GM23338 (cell line): ENCODE data around the gene TMEM252. TPM values are rescaled to one million over a fixed set of nuclear protein-coding genes. Genes with fewer than 3 reads are reported as not detected.

Experiments used
- ATAC-seq: fragments of 200-7000 bp; cut with Tn5 transposase; 3 replicates; pipeline ENCODE4 v1.9.1; 2020
- DNase-seq: peaks from one replicate; pipeline ENCODE4 v3.0.0-alpha.2; 2015; ENCODE audit warnings: low spot score
- H2AFZ ChIP-seq: fragments of 200-600 bp; sonication (generic); 2 replicates; pipeline ENCODE4 v1.8.0; 2016; ENCODE audit warnings: antibody characterized with exemption, mild to moderate bottlenecking, moderate library complexity
- H3F3A ChIP-seq: fragments of 200-600 bp; sonication (generic); replicated peaks from 2 replicates; pipeline ENCODE4 v1.8.0; 2017; ENCODE audit warnings: antibody characterized with exemption, mixed run types, low read depth
- H3K27ac ChIP-seq: fragments of 200-600 bp; sonication (generic); 2 replicates; pipeline ENCODE4 v1.6.1; 2016; ENCODE audit warnings: low read depth
- H3K27me3 ChIP-seq: fragments of 200-600 bp; sonication (generic); 2 replicates; pipeline ENCODE4 v1.8.0; 2016; ENCODE audit warnings: mild to moderate bottlenecking, mixed run types, moderate library complexity; ENCODE audit not compliant: insufficient read depth
- H3K36me3 ChIP-seq: fragments of 200-600 bp; sonication (generic); 2 replicates; pipeline ENCODE4 v1.8.0; 2016; ENCODE audit warnings: mild to moderate bottlenecking; ENCODE audit not compliant: insufficient read depth
- H3K4me1 ChIP-seq: fragments of 200-600 bp; sonication (generic); 2 replicates; pipeline ENCODE4 v1.8.0; 2016; ENCODE audit warnings: mild to moderate bottlenecking, moderate library complexity; ENCODE audit not compliant: insufficient read depth
- H3K4me2 ChIP-seq: fragments of 200-600 bp; sonication (generic); 2 replicates; pipeline ENCODE4 v1.7.1; 2017; ENCODE audit warnings: mixed run types
- H3K4me3 ChIP-seq: fragments of 200-600 bp; sonication (generic); 2 replicates; pipeline ENCODE4 v1.6.1; 2016; ENCODE audit warnings: mixed run types
- H3K79me2 ChIP-seq: fragments of 200-600 bp; sonication (generic); replicated peaks from 2 replicates; pipeline ENCODE4 v1.8.0; 2017; ENCODE audit warnings: mild to moderate bottlenecking; ENCODE audit not compliant: insufficient read depth
- H3K9me2 ChIP-seq: fragments of 200-600 bp; sonication (generic); 2 replicates; pipeline ENCODE4 v1.8.0; 2017; ENCODE audit not compliant: insufficient read depth
- H4K20me1 ChIP-seq: fragments of 200-600 bp; sonication (generic); replicated peaks from 2 replicates; pipeline ENCODE4 v1.8.0; 2017; ENCODE audit warnings: mild to moderate bottlenecking; ENCODE audit not compliant: insufficient read depth
- H3K27ac Mint-ChIP-seq: 2 replicates; pipeline ENCODE4 v1.8.0; 2020; ENCODE audit warnings: inconsistent platforms, mild to moderate bottlenecking, moderate library complexity, mixed read lengths
- H3K27me3 Mint-ChIP-seq: 3 replicates; pipeline ENCODE4 v1.8.0; 2022; ENCODE audit warnings: low read depth, mild to moderate bottlenecking, moderate library complexity, mixed read lengths, inconsistent platforms; ENCODE audit not compliant: insufficient read depth, poor library complexity
- H3K36me3 Mint-ChIP-seq: 3 replicates; pipeline ENCODE4 v1.8.0; 2021; ENCODE audit warnings: low read depth, mild to moderate bottlenecking, inconsistent platforms, moderate library complexity, mixed read lengths
- H3K4me1 Mint-ChIP-seq: 3 replicates; pipeline ENCODE4 v1.8.0; 2020; ENCODE audit warnings: mild to moderate bottlenecking, inconsistent platforms, mixed read lengths
- H3K4me3 Mint-ChIP-seq: 3 replicates; pipeline ENCODE4 v1.8.0; 2021; ENCODE audit warnings: moderate library complexity, mild to moderate bottlenecking, inconsistent platforms, mixed read lengths
- H3K9me3 Mint-ChIP-seq: 3 replicates; pipeline ENCODE4 v1.8.0; 2020; ENCODE audit warnings: moderate library complexity, mild to moderate bottlenecking, inconsistent platforms, mixed read lengths
- CREB1 ChIP-seq: fragments of 250-450 bp; sonication (Bioruptor Pico); IDR thresholded peaks from 2 replicates; pipeline ENCODE4 v1.5.0; 2020; ENCODE audit warnings: low read depth, mild to moderate bottlenecking, moderate library complexity
- EZH2 ChIP-seq: fragments of 200-600 bp; sonication (generic); IDR thresholded peaks from one replicate; pipeline ENCODE4 v1.8.0; 2017; ENCODE audit warnings: antibody characterized with exemption, mild to moderate bottlenecking, low read depth; ENCODE audit not compliant: unreplicated experiment
- EZH2phosphoT487 ChIP-seq: fragments of 200-600 bp; sonication (generic); IDR thresholded peaks from one replicate; pipeline ENCODE4 v1.8.1; 2018; ENCODE audit warnings: antibody characterized with exemption; ENCODE audit not compliant: unreplicated experiment
- JUNB ChIP-seq: IDR thresholded peaks from one replicate; pipeline ENCODE4 v1.6.1; 2016; ENCODE audit warnings: antibody characterized with exemption; ENCODE audit not compliant: unreplicated experiment
- NANOG ChIP-seq: IDR thresholded peaks from 2 replicates; pipeline ENCODE4 v1.6.1; 2016; ENCODE audit warnings: antibody characterized with exemption, borderline replicate concordance
- POLR2AphosphoS5 ChIP-seq: IDR thresholded peaks from 2 replicates; pipeline ENCODE4 v1.6.1; 2016; ENCODE audit warnings: antibody characterized with exemption, low read depth
- STAT1 ChIP-seq: IDR thresholded peaks from one replicate; pipeline ENCODE4 v1.6.1; 2016; ENCODE audit warnings: antibody characterized with exemption; ENCODE audit not compliant: unreplicated experiment
- ZNF114 ChIP-seq: fragments of 250-450 bp; sonication (Bioruptor Pico); IDR thresholded peaks from 2 replicates; pipeline ENCODE4 v1.5.0; 2020; ENCODE audit warnings: mild to moderate bottlenecking, moderate library complexity
- ZNF331 ChIP-seq: fragments of 250-450 bp; sonication (Bioruptor Pico); IDR thresholded peaks from 2 replicates; pipeline ENCODE4 v1.5.0; 2020; ENCODE audit warnings: low read depth, mild to moderate bottlenecking, moderate library complexity
- polyA plus RNA-seq: library from polyadenylated mRNA; unstranded; fragments of >200 nt; fragmentation: Nextera tagmentation; extraction: Ambion mirVana; gene quantifications from 2 replicates; pipeline ENCODE4 v1.2.1, GENCODE V29; 2016
- total RNA-seq: library from RNA; depleted of rRNA; stranded (reverse); fragments of >200 nt; shearing (Covaris generic); gene quantifications from 2 replicates; pipeline ENCODE4 v1.2.3, GENCODE V29; 2014
- TF ChIP-seq, protein P1 (sequence below): IDR thresholded peaks from 2 replicates; pipeline ENCODE4 v1.6.1; 2016; ENCODE audit warnings: antibody characterized with exemption
- TF ChIP-seq, protein P2 (sequence below), 2 experiments: fragments of 200-600 bp in 1 of 2; sonication (generic) in 1 of 2; conservative IDR thresholded peaks; 2 replicates each; pipeline versions ENCODE4 v1.5.1 to v1.6.1; 2016 to 2017; ENCODE audit warnings: antibody characterized with exemption in 2 of 2, low read depth in 2 of 2, mild to moderate bottlenecking in 2 of 2, moderate library complexity in 1 of 2
- TF ChIP-seq, protein P3 (sequence below): fragments of 250-450 bp; sonication (Bioruptor Pico); IDR thresholded peaks from 2 replicates; pipeline ENCODE4 v1.5.0; 2020; ENCODE audit warnings: mild to moderate bottlenecking, moderate library complexity
- TF ChIP-seq, protein P4 (sequence below): IDR thresholded peaks from one replicate; pipeline ENCODE4 v1.6.1; 2018; ENCODE audit warnings: antibody characterized with exemption; ENCODE audit not compliant: unreplicated experiment

TMEM252 gene
- total and polyA plus RNA-seq, 2 experiments from 2014 or later = not detected

DNA sequence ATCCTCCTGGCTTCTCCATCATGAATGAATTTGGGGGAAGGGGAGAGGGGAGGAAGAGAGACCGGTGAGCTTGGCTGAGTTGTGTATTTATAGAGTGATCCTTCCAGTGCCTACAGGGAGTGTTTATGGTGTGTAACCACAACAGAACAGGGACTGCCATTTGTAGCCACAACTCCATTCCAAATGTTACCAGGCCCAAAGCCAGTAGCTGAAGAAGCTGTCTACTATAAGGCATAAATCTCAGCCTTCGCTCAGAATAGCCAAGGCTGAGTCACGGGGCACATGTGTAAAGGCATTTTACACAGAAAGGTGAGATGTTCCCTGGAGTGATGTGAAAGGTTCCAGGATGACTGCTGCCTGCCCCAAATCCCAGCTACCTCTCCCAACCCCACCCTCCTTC, 2.5 kb downstream of the TMEM252 start:
- no peaks in the 10 kb centered on the region for H3F3A ChIP-seq
- H3K9me2 ChIP-seq = no peaks in the 10 kb centered on the region
- no peaks in the 10 kb centered on the region; the same call in 1 of the 2 replicates for H4K20me1 ChIP-seq
- no peaks in the 10 kb centered on the region for H3K36me3 ChIP-seq
- peaks cover 29% of the 10 kb centered on the region for H3K27me3 ChIP-seq
- no peak overlapping the region for H3K4me3 ChIP-seq
- no peaks in the 10 kb centered on the region for H3K4me1 ChIP-seq
- H3K4me2 ChIP-seq = no peak overlapping the region
- H3K79me2 ChIP-seq = no peaks in the 10 kb centered on the region
- Mint-ChIP-seq H3K4me1 (no peaks in the 10 kb centered on the region), H3K36me3 (no peaks in the 10 kb centered on the region), H3K27ac (no peak overlapping the region), H3K9me3 (no peaks in the 10 kb centered on the region), H3K4me3 (no peak overlapping the region), H3K27me3 (peaks cover 3% of the 10 kb centered on the region)
- no peak for TF ChIP-seq ZNF331 (CRISPR knock-in tag)
- TF ChIP-seq EZH2phosphoT487 = no peak
- no peak for TF ChIP-seq NANOG
- TF ChIP-seq, protein P1, sequence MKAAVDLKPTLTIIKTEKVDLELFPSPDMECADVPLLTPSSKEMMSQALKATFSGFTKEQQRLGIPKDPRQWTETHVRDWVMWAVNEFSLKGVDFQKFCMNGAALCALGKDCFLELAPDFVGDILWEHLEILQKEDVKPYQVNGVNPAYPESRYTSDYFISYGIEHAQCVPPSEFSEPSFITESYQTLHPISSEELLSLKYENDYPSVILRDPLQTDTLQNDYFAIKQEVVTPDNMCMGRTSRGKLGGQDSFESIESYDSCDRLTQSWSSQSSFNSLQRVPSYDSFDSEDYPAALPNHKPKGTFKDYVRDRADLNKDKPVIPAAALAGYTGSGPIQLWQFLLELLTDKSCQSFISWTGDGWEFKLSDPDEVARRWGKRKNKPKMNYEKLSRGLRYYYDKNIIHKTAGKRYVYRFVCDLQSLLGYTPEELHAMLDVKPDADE = no peak
- TF ChIP-seq STAT1 = no peak
- TF ChIP-seq ZNF114 (CRISPR knock-in tag) = no peak
- no peak for TF ChIP-seq POLR2AphosphoS5
- TF ChIP-seq, protein P2, sequence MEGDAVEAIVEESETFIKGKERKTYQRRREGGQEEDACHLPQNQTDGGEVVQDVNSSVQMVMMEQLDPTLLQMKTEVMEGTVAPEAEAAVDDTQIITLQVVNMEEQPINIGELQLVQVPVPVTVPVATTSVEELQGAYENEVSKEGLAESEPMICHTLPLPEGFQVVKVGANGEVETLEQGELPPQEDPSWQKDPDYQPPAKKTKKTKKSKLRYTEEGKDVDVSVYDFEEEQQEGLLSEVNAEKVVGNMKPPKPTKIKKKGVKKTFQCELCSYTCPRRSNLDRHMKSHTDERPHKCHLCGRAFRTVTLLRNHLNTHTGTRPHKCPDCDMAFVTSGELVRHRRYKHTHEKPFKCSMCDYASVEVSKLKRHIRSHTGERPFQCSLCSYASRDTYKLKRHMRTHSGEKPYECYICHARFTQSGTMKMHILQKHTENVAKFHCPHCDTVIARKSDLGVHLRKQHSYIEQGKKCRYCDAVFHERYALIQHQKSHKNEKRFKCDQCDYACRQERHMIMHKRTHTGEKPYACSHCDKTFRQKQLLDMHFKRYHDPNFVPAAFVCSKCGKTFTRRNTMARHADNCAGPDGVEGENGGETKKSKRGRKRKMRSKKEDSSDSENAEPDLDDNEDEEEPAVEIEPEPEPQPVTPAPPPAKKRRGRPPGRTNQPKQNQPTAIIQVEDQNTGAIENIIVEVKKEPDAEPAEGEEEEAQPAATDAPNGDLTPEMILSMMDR (conservative IDR thresholded peaks at IDR 0.05; ENCODE audit: low read depth in 2 of 2) = no peak
- TF ChIP-seq, protein P3, sequence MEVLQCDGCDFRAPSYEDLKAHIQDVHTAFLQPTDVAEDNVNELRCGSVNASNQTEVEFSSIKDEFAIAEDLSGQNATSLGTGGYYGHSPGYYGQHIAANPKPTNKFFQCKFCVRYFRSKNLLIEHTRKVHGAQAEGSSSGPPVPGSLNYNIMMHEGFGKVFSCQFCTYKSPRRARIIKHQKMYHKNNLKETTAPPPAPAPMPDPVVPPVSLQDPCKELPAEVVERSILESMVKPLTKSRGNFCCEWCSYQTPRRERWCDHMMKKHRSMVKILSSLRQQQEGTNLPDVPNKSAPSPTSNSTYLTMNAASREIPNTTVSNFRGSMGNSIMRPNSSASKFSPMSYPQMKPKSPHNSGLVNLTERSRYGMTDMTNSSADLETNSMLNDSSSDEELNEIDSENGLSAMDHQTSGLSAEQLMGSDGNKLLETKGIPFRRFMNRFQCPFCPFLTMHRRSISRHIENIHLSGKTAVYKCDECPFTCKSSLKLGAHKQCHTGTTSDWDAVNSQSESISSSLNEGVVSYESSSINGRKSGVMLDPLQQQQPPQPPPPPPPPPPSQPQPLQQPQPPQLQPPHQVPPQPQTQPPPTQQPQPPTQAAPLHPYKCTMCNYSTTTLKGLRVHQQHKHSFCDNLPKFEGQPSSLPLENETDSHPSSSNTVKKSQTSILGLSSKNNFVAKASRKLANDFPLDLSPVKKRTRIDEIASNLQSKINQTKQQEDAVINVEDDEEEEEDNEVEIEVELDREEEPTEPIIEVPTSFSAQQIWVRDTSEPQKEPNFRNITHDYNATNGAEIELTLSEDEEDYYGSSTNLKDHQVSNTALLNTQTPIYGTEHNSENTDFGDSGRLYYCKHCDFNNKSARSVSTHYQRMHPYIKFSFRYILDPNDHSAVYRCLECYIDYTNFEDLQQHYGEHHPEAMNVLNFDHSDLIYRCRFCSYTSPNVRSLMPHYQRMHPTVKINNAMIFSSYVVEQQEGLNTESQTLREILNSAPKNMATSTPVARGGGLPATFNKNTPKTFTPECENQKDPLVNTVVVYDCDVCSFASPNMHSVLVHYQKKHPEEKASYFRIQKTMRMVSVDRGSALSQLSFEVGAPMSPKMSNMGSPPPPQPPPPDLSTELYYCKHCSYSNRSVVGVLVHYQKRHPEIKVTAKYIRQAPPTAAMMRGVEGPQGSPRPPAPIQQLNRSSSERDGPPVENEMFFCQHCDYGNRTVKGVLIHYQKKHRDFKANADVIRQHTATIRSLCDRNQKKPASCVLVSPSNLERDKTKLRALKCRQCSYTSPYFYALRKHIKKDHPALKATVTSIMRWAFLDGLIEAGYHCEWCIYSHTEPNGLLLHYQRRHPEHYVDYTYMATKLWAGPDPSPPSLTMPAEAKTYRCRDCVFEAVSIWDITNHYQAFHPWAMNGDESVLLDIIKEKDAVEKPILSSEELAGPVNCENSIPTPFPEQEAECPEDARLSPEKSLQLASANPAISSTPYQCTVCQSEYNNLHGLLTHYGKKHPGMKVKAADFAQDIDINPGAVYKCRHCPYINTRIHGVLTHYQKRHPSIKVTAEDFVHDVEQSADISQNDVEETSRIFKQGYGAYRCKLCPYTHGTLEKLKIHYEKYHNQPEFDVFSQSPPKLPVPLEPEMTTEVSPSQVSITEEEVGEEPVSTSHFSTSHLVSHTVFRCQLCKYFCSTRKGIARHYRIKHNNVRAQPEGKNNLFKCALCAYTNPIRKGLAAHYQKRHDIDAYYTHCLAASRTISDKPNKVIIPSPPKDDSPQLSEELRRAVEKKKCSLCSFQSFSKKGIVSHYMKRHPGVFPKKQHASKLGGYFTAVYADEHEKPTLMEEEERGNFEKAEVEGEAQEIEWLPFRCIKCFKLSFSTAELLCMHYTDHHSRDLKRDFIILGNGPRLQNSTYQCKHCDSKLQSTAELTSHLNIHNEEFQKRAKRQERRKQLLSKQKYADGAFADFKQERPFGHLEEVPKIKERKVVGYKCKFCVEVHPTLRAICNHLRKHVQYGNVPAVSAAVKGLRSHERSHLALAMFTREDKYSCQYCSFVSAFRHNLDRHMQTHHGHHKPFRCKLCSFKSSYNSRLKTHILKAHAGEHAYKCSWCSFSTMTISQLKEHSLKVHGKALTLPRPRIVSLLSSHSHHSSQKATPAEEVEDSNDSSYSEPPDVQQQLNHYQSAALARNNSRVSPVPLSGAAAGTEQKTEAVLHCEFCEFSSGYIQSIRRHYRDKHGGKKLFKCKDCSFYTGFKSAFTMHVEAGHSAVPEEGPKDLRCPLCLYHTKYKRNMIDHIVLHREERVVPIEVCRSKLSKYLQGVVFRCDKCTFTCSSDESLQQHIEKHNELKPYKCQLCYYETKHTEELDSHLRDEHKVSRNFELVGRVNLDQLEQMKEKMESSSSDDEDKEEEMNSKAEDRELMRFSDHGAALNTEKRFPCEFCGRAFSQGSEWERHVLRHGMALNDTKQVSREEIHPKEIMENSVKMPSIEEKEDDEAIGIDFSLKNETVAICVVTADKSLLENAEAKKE (CRISPR knock-in tag) = no peak
- no peak for TF ChIP-seq CREB1 (CRISPR knock-in tag)
- no peak for TF ChIP-seq JUNB
- TF ChIP-seq, protein P4, sequence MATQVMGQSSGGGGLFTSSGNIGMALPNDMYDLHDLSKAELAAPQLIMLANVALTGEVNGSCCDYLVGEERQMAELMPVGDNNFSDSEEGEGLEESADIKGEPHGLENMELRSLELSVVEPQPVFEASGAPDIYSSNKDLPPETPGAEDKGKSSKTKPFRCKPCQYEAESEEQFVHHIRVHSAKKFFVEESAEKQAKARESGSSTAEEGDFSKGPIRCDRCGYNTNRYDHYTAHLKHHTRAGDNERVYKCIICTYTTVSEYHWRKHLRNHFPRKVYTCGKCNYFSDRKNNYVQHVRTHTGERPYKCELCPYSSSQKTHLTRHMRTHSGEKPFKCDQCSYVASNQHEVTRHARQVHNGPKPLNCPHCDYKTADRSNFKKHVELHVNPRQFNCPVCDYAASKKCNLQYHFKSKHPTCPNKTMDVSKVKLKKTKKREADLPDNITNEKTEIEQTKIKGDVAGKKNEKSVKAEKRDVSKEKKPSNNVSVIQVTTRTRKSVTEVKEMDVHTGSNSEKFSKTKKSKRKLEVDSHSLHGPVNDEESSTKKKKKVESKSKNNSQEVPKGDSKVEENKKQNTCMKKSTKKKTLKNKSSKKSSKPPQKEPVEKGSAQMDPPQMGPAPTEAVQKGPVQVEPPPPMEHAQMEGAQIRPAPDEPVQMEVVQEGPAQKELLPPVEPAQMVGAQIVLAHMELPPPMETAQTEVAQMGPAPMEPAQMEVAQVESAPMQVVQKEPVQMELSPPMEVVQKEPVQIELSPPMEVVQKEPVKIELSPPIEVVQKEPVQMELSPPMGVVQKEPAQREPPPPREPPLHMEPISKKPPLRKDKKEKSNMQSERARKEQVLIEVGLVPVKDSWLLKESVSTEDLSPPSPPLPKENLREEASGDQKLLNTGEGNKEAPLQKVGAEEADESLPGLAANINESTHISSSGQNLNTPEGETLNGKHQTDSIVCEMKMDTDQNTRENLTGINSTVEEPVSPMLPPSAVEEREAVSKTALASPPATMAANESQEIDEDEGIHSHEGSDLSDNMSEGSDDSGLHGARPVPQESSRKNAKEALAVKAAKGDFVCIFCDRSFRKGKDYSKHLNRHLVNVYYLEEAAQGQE = no peak
- TF ChIP-seq EZH2 = no peak
- H2AFZ ChIP-seq = no peak overlapping the region
- H3K27ac ChIP-seq = no peak overlapping the region
- no peak for DNase-seq
- ATAC-seq = no peak
